NB4 (cell line): ENCODE results near the gene USP21.

Experiments
- POLR2A ChIP-seq: IDR thresholded peaks from 2 replicates; pipeline ENCODE4 v1.6.1; 2011; ENCODE audit warnings: mild to moderate bottlenecking; ENCODE audit not compliant: insufficient read length; ENCODE audit errors: extremely low read depth
- TF ChIP-seq, protein P1 (sequence below): IDR thresholded peaks from one replicate; pipeline ENCODE4 v1.5.1; 2012; ENCODE audit warnings: low read depth, low read length

DNA sequence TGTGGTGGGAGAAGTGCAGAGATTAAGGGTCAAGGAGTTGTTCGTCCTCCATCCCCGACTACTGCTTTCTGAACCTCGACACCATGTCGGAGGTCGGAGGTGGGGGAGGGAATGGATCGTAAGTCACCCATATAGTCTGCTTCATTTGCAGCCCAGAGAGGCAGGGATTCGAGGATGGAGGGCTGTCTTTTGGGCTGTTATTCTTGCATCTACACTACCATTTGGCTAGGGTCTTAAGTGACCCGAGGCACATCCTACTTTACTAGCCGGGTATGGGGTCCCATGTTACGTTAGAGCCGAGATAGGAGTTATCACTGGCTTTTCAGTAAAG is 578 bp downstream of the USP21 start:
- TF ChIP-seq, protein P1, sequence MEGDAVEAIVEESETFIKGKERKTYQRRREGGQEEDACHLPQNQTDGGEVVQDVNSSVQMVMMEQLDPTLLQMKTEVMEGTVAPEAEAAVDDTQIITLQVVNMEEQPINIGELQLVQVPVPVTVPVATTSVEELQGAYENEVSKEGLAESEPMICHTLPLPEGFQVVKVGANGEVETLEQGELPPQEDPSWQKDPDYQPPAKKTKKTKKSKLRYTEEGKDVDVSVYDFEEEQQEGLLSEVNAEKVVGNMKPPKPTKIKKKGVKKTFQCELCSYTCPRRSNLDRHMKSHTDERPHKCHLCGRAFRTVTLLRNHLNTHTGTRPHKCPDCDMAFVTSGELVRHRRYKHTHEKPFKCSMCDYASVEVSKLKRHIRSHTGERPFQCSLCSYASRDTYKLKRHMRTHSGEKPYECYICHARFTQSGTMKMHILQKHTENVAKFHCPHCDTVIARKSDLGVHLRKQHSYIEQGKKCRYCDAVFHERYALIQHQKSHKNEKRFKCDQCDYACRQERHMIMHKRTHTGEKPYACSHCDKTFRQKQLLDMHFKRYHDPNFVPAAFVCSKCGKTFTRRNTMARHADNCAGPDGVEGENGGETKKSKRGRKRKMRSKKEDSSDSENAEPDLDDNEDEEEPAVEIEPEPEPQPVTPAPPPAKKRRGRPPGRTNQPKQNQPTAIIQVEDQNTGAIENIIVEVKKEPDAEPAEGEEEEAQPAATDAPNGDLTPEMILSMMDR: no peak
- TF ChIP-seq POLR2A: no peak
